ENCODE results near the gene MNS1.
"Not testable (repeated sequence)": the region's sequence is repeated elsewhere in the genome, so short reads cannot be mapped to it uniquely, and the experiment has no call there.

Gene MNS1

GRCh38 chr15:56442354-56442753 is 22.6 kb downstream of the MNS1 start:
- no peak for DNase-seq

GRCh38 chr15:56440214-56440770 is 24.6 kb downstream of the MNS1 start:
- no peak for DNase-seq

GRCh38 chr15:56432304-56432703 is 32.6 kb downstream of the MNS1 start:
- no peak for DNase-seq

GRCh38 chr15:56428821-56429458 is 36.0 kb downstream of the MNS1 start:
- no peak for DNase-seq

- no peak for DNase-seq
Observed at GRCh38 chr15:56425976-56426375, 39.0 kb downstream of the MNS1 start.

GRCh38 chr15:56425276-56425675 is 39.7 kb downstream of the MNS1 start:
- no peak for DNase-seq

GRCh38 chr15:56413114-56413733 is 51.7 kb downstream of the MNS1 start:
- not testable (repeated sequence) for DNase-seq

GRCh38 chr15:56411122-56411749 is 53.7 kb downstream of the MNS1 start:
- DNase-seq: no peak

GRCh38 chr15:56410721-56411120 is 54.2 kb downstream of the MNS1 start:
- no peak for DNase-seq

- DNase-seq: not testable (repeated sequence)
Observed at GRCh38 chr15:56399209-56399608, 65.7 kb downstream of the MNS1 start.

GRCh38 chr15:56397325-56397724 is 67.6 kb downstream of the MNS1 start:
- DNase-seq: not testable (repeated sequence)

GRCh38 chr15:56394909-56395308 is 70.0 kb downstream of the MNS1 start:
- no peak for DNase-seq

- no peak for DNase-seq
Observed at GRCh38 chr15:56393277-56393676, 71.7 kb downstream of the MNS1 start.

GRCh38 chr15:56390739-56391267 is 74.1 kb downstream of the MNS1 start:
- DNase-seq: no peak

- DNase-seq: no peak
Observed at GRCh38 chr15:56385908-56386307, 79.0 kb downstream of the MNS1 start.

- DNase-seq: no peak
Observed at GRCh38 chr15:56383010-56383409, 81.9 kb downstream of the MNS1 start.
